Posterior cingulate gyrus (tissue), 11 donors: ENCODE results near the gene PHOX2A.

Experiments
- DNase-seq, 10 donors: peaks; one replicate each; pipeline versions ENCODE4 v3.0.0 to v3.0.0-alpha.2; 2020 to 2021; ENCODE audit warnings: mixed read lengths in 3 of 10
- intact Hi-C: fragments of 100-400 bp; cut with DNase I; formaldehyde crosslinking; loops from one replicate; pipeline ENCODE4 v1.15.1; 2023

PHOX2A gene

GRCh38 chr11:72250661-72251464 lies 6.9 kb upstream of the PHOX2A start:
- peak in 1 of 10 donors; percentile 27 for DNase-seq
- intact Hi-C loops: no loop called here

GRCh38 chr11:72249961-72250360 lies 6.0 kb upstream of the PHOX2A start:
- intact Hi-C loops: no loop called here
- peak in 1 of 10 donors; percentile 35 for DNase-seq

GRCh38 chr11:72247584-72247983 lies 3.6 kb upstream of the PHOX2A start:
- peak in 1 of 10 donors; percentile 15 for DNase-seq
- intact Hi-C loops: no loop called here

- peak in 1 of 10 donors; percentile 24 for DNase-seq
- intact Hi-C loops: no loop called here
Observed at GRCh38 chr11:72245263-72245816, 1.4 kb upstream of the PHOX2A start.

GRCh38 chr11:72244361-72245262 lies 636 bp upstream of the PHOX2A start:
- intact Hi-C loops: no loop called here

GRCh38 chr11:72243173-72244059 lies 560 bp downstream of the PHOX2A start:
- DNase-seq: peak in 1 of 10 donors; percentile 35
- intact Hi-C loops: no loop called here

More at GRCh38 chr11:72244361-72245262, 636 bp upstream of the PHOX2A start:
- DNase-seq: peak in 1 of 10 donors; percentile 47

GRCh38 chr11:72242141-72242540 lies 1.8 kb downstream of the PHOX2A start:
- DNase-seq: no peak
- intact Hi-C loops: no loop called here

- peak in 1 of 10 donors; percentile 59 for DNase-seq
Observed at GRCh38 chr11:72241291-72241781, 2.6 kb downstream of the PHOX2A start.

GRCh38 chr11:72240461-72241290 lies 3.3 kb downstream of the PHOX2A start:
- DNase-seq: peak in 1 of 10 donors; percentile 75
- intact Hi-C loops: no loop called here

More at GRCh38 chr11:72241291-72241781, 2.6 kb downstream of the PHOX2A start:
- intact Hi-C loops: no loop called here

- intact Hi-C loops: no loop called here
- DNase-seq: peak in 3 of 10 donors; percentile 31 to 87 (median 76)
Observed at GRCh38 chr11:72239849-72240460, 4.0 kb downstream of the PHOX2A start.

GRCh38 chr11:72239313-72239848 lies 4.6 kb downstream of the PHOX2A start:
- intact Hi-C loops: no loop called here
- DNase-seq: peak in 2 of 10 donors; percentile 57 to 67

- intact Hi-C loops: no loop called here
- peak in 2 of 10 donors; percentile 55 to 66 for DNase-seq
Observed at GRCh38 chr11:72238492-72239312, 5.3 kb downstream of the PHOX2A start.

GRCh38 chr11:72238040-72238450 lies 5.9 kb downstream of the PHOX2A start:
- peak in 3 of 10 donors; percentile 50 to 91 (median 69) for DNase-seq
- intact Hi-C loops: no loop called here

GRCh38 chr11:72237112-72237931 lies 6.7 kb downstream of the PHOX2A start:
- peak in 1 of 10 donors; percentile 63 for DNase-seq
- intact Hi-C loops: no loop called here

GRCh38 chr11:72236774-72237111 lies 7.2 kb downstream of the PHOX2A start:
- intact Hi-C loops: no loop called here

GRCh38 chr11:72236083-72236697 lies 7.8 kb downstream of the PHOX2A start:
- peak in 1 of 10 donors; percentile 55 for DNase-seq
- intact Hi-C loops: no loop called here

More at GRCh38 chr11:72236774-72237111, 7.2 kb downstream of the PHOX2A start:
- no peak for DNase-seq
